Neural cell (in vitro differentiated cells): ENCODE measurements around the gene APOH. TPM values are rescaled to one million over a fixed set of nuclear protein-coding genes. Genes with fewer than 3 reads are reported as not detected.

Experiments
- H2AFZ ChIP-seq: fragments of 200-600, 300-800 bp; sonication (generic), shearing (Covaris generic); 2 replicates; pipeline ENCODE4 v1.6.0; 2014; ENCODE audit warnings: low read depth, mild to moderate bottlenecking, antibody characterized with exemption, low read length, moderate library complexity
- H3F3A ChIP-seq: fragments of 200-600 bp; shearing (Covaris generic); 2 replicates; pipeline ENCODE4 v1.6.1; 2016; ENCODE audit warnings: mild to moderate bottlenecking, moderate library complexity, mixed read lengths, antibody characterized with exemption, low read length; ENCODE audit not compliant: insufficient read depth, poor library complexity, severe bottlenecking
- H3K27ac ChIP-seq: fragments of 200-600, 300-800 bp; sonication (generic), shearing (Covaris generic); 2 replicates; pipeline ENCODE4 v1.5.1; 2014; ENCODE audit warnings: mild to moderate bottlenecking, low read length, moderate library complexity
- H3K27me3 ChIP-seq: fragments of 300-800, 200-600 bp; sonication (generic), shearing (Covaris generic); 2 replicates; pipeline ENCODE4 v1.6.0; 2014; ENCODE audit warnings: mild to moderate bottlenecking, low read depth, low read length, moderate library complexity; ENCODE audit not compliant: insufficient read depth
- H3K36me3 ChIP-seq: fragments of 300-800, 200-600 bp; sonication (generic), shearing (Covaris generic); 2 replicates; pipeline ENCODE4 v1.5.1; 2014; ENCODE audit warnings: mild to moderate bottlenecking, antibody characterized with exemption, low read length, moderate library complexity; ENCODE audit not compliant: insufficient read depth
- H3K4me2 ChIP-seq: fragments of 300-800, 200-600 bp; sonication (generic), shearing (Covaris generic); 2 replicates; pipeline ENCODE4 v1.6.0; 2014; ENCODE audit warnings: mild to moderate bottlenecking, low read length
- H3K4me3 ChIP-seq: fragments of 300-800, 200-600 bp; sonication (generic), shearing (Covaris generic); 2 replicates; pipeline ENCODE4 v1.5.1; 2014; ENCODE audit warnings: mild to moderate bottlenecking, low read length, moderate library complexity
- H3K79me2 ChIP-seq: fragments of 200-600 bp; shearing (Covaris generic); replicated peaks from 2 replicates; pipeline ENCODE4 v1.6.0; 2014; ENCODE audit warnings: mild to moderate bottlenecking, low read length, moderate library complexity; ENCODE audit not compliant: insufficient read depth
- H3K9ac ChIP-seq: fragments of 300-800, 200-600 bp; sonication (generic), shearing (Covaris generic); 2 replicates; pipeline ENCODE4 v1.6.1; 2016; ENCODE audit warnings: mild to moderate bottlenecking, low read length, mixed read lengths
- H3K9me2 ChIP-seq: fragments of 200-600 bp; shearing (Covaris generic); 2 replicates; pipeline ENCODE4 v1.6.1; 2016; ENCODE audit warnings: mild to moderate bottlenecking, low read length, mixed read lengths; ENCODE audit not compliant: insufficient read depth
- H3K9me3 ChIP-seq: fragments of 200-600, 300-800 bp; sonication (generic), shearing (Covaris generic); 2 replicates; pipeline ENCODE4 v1.6.1; 2016; ENCODE audit warnings: mild to moderate bottlenecking, mixed run types, low read length, moderate library complexity, mixed read lengths
- H4K20me1 ChIP-seq: fragments of 200-600 bp; shearing (Covaris generic); 2 replicates; pipeline ENCODE4 v1.6.1; 2016; ENCODE audit warnings: mild to moderate bottlenecking, mixed run types; ENCODE audit not compliant: insufficient read depth
- EP300 ChIP-seq: fragments of 450-650 bp; conservative IDR thresholded peaks from 2 replicates; pipeline ENCODE4 v1.6.1; 2014; ENCODE audit warnings: antibody characterized with exemption, mild to moderate bottlenecking, moderate library complexity; ENCODE audit not compliant: poor library complexity, severe bottlenecking
- EZH2 ChIP-seq: fragments of 200-600, 300-800 bp; shearing (Covaris generic), sonication (generic); IDR thresholded peaks from 2 replicates; pipeline ENCODE4 v1.6.1; 2014; ENCODE audit warnings: antibody characterized with exemption, low read length, borderline replicate concordance, mild to moderate bottlenecking; ENCODE audit not compliant: insufficient read depth, poor library complexity, severe bottlenecking
- MXI1 ChIP-seq: fragments of 450-650 bp; conservative IDR thresholded peaks from 2 replicates; pipeline ENCODE4 v1.6.1; 2014; ENCODE audit warnings: antibody characterized with exemption, mild to moderate bottlenecking; ENCODE audit not compliant: poor library complexity, severe bottlenecking
- POLR2AphosphoS5 ChIP-seq: IDR thresholded peaks from 2 replicates; pipeline ENCODE4 v1.6.1; 2012
- RAD21 ChIP-seq: fragments of 450-650 bp; conservative IDR thresholded peaks from 2 replicates; pipeline ENCODE4 v1.6.1; 2014; ENCODE audit warnings: antibody characterized with exemption, mild to moderate bottlenecking, moderate library complexity
- SMC3 ChIP-seq: fragments of 450-650 bp; conservative IDR thresholded peaks from 2 replicates; pipeline ENCODE4 v1.6.1; 2014; ENCODE audit warnings: antibody characterized with exemption, mild to moderate bottlenecking, moderate library complexity; ENCODE audit not compliant: poor library complexity
- TAF1 ChIP-seq: IDR thresholded peaks from 2 replicates; pipeline ENCODE4 v1.6.1; 2012; ENCODE audit warnings: low read depth
- polyA plus RNA-seq: library from polyadenylated mRNA; depleted of rRNA; stranded (reverse); fragments of >200 nt; gene quantifications from 2 replicates; pipeline ENCODE4 v1.2.3, GENCODE V29; 2014
- TF ChIP-seq, protein P1 (sequence below): IDR thresholded peaks from 2 replicates; pipeline ENCODE4 v1.6.1; 2012; ENCODE audit warnings: borderline replicate concordance
- TF ChIP-seq, protein P2 (sequence below): fragments of 450-650 bp; IDR thresholded peaks from 2 replicates; pipeline ENCODE4 v1.5.1; 2014; ENCODE audit warnings: antibody characterized with exemption, mild to moderate bottlenecking, moderate library complexity; ENCODE audit not compliant: poor library complexity, severe bottlenecking

APOH gene
- polyA plus RNA-seq, 1 donor from 2014 or later, result not detected

DNA sequence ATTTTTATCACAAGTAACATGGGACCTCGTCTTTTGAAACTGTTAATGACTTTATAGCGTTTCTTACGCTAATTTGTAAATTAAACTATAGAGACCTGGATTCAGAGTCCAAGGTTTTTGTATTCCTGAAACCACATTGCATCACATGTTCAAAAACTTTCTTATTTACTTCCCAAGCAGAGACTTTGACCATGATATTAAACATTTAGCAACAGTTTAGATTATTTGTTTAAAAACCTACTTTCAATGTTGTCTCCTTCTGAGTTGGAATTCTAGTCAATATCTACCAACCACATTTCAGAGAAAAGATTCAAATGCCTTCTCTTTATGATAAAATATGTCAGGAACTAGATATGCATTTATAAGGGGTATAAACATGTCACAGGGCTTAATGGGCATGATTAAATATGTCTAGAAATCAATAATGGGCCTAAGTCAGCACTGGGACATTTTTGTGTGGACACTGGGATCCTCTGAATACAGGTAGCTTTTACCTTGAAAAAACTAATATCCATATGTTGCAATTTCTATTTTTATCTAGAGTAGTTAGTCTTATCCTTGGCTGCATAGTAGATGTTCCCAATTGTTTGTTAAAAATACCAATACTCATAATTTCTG, 6.3 kb upstream of the APOH start:
- Histone ChIP-seq H3K9me2 (no peaks in the 10 kb centered on the region), H3K4me3 (no peak overlapping the region), H3K27ac (no peak overlapping the region), H3K9me3 (no peaks in the 10 kb centered on the region), H3F3A (no peaks in the 10 kb centered on the region), H4K20me1 (no peaks in the 10 kb centered on the region), H3K36me3 (no peaks in the 10 kb centered on the region), H2AFZ (no peak overlapping the region), H3K79me2 (no peaks in the 10 kb centered on the region), H3K27me3 (no peaks in the 10 kb centered on the region), H3K4me2 (no peak overlapping the region), H3K9ac (no peak overlapping the region)
- no peak for TF ChIP-seq POLR2AphosphoS5
- TF ChIP-seq, protein P1, sequence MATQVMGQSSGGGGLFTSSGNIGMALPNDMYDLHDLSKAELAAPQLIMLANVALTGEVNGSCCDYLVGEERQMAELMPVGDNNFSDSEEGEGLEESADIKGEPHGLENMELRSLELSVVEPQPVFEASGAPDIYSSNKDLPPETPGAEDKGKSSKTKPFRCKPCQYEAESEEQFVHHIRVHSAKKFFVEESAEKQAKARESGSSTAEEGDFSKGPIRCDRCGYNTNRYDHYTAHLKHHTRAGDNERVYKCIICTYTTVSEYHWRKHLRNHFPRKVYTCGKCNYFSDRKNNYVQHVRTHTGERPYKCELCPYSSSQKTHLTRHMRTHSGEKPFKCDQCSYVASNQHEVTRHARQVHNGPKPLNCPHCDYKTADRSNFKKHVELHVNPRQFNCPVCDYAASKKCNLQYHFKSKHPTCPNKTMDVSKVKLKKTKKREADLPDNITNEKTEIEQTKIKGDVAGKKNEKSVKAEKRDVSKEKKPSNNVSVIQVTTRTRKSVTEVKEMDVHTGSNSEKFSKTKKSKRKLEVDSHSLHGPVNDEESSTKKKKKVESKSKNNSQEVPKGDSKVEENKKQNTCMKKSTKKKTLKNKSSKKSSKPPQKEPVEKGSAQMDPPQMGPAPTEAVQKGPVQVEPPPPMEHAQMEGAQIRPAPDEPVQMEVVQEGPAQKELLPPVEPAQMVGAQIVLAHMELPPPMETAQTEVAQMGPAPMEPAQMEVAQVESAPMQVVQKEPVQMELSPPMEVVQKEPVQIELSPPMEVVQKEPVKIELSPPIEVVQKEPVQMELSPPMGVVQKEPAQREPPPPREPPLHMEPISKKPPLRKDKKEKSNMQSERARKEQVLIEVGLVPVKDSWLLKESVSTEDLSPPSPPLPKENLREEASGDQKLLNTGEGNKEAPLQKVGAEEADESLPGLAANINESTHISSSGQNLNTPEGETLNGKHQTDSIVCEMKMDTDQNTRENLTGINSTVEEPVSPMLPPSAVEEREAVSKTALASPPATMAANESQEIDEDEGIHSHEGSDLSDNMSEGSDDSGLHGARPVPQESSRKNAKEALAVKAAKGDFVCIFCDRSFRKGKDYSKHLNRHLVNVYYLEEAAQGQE, result no peak
- TF ChIP-seq EP300, result no peak
- no peak for TF ChIP-seq SMC3
- TF ChIP-seq, protein P2, sequence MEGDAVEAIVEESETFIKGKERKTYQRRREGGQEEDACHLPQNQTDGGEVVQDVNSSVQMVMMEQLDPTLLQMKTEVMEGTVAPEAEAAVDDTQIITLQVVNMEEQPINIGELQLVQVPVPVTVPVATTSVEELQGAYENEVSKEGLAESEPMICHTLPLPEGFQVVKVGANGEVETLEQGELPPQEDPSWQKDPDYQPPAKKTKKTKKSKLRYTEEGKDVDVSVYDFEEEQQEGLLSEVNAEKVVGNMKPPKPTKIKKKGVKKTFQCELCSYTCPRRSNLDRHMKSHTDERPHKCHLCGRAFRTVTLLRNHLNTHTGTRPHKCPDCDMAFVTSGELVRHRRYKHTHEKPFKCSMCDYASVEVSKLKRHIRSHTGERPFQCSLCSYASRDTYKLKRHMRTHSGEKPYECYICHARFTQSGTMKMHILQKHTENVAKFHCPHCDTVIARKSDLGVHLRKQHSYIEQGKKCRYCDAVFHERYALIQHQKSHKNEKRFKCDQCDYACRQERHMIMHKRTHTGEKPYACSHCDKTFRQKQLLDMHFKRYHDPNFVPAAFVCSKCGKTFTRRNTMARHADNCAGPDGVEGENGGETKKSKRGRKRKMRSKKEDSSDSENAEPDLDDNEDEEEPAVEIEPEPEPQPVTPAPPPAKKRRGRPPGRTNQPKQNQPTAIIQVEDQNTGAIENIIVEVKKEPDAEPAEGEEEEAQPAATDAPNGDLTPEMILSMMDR, result no peak
- TF ChIP-seq TAF1, result no peak
- TF ChIP-seq EZH2, result no peak
- TF ChIP-seq MXI1, result no peak
- TF ChIP-seq RAD21, result no peak

DNA sequence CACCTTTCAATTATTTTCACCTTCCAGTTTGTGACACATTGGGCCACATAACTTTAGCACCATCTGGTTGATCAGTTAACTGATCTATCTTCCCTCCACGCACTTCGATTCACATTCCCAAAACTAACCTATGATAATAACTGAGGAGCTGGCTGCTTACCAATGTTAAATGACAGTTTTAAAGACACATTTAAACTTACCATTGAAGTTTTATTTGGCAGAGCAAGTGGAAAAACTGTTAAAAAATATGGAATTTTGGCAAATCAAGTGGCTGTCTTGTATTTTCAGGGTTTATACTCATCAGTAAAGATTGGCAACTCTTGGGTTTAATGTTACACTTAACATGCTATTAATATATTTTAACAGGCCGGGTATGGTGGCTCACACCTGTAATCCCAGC, 5.4 kb upstream of the APOH start:
- no peak overlapping the region for H3K4me2 ChIP-seq
- H3K9me3 ChIP-seq, result no peaks in the 10 kb centered on the region
- H3K27ac ChIP-seq, result no peak overlapping the region
- H3K9me2 ChIP-seq, result no peaks in the 10 kb centered on the region
- H2AFZ ChIP-seq, result no peak overlapping the region
- no peak overlapping the region for H3K9ac ChIP-seq
- no peak for TF ChIP-seq EP300
- no peak for TF ChIP-seq EZH2
- TF ChIP-seq RAD21, result no peak
- TF ChIP-seq POLR2AphosphoS5, result no peak
- TF ChIP-seq TAF1, result no peak
- no peak for TF ChIP-seq SMC3
- TF ChIP-seq, protein P1, result no peak
- TF ChIP-seq, protein P2, result no peak
- TF ChIP-seq MXI1, result no peak
- no peak overlapping the region for H3K4me3 ChIP-seq
- H4K20me1 ChIP-seq, result no peaks in the 10 kb centered on the region
- H3F3A ChIP-seq, result no peaks in the 10 kb centered on the region
- H3K27me3 ChIP-seq, result no peaks in the 10 kb centered on the region
- H3K36me3 ChIP-seq, result no peaks in the 10 kb centered on the region
- no peaks in the 10 kb centered on the region for H3K79me2 ChIP-seq
